Peyer's patch (tissue), 4 donors: ENCODE data around the gene DNAJC5G. TPM values are rescaled to one million over a fixed set of nuclear protein-coding genes. Genes with fewer than 3 reads are reported as not detected.

Experiments
- DNase-seq, 3 donors: peaks; one replicate each; pipeline ENCODE4 v3.0.0-alpha.2; 2017 to 2019
- H3K27ac ChIP-seq, 4 donors: fragments of 200-600 bp; sonication (generic); one replicate each; pipeline ENCODE4 v1.5.1; 2016 to 2019
- H3K27me3 ChIP-seq, 2 donors: fragments of 200-600 bp; sonication (generic); one replicate each; pipeline ENCODE4 v1.5.1; 2019
- H3K36me3 ChIP-seq, 3 donors: fragments of 200-600 bp; sonication (generic); one replicate each; pipeline ENCODE4 v1.5.1; 2016 to 2019
- H3K4me1 ChIP-seq, 4 donors: fragments of 200-600 bp; sonication (generic); one replicate each; pipeline ENCODE4 v1.5.1; 2016 to 2019
- H3K4me3 ChIP-seq, 4 donors: fragments of 200-600 bp; sonication (generic); 1 replicate in 3 of 4; 2 replicates in 1 of 4; pipeline ENCODE4 v1.5.1; 2016 to 2019; ENCODE audit warnings: mild to moderate bottlenecking in 1 of 4
- H3K9me3 ChIP-seq, 4 donors: fragments of 200-600 bp; sonication (generic); one replicate each; pipeline ENCODE4 v1.5.1; 2016 to 2019; ENCODE audit warnings: mild to moderate bottlenecking in 1 of 4
- CTCF ChIP-seq, 6 experiments: fragments of 450-650 bp in 4 of 6; fragments of 200-600 bp in 2 of 6; sonication (generic) in 1 of 6; IDR thresholded peaks; one replicate each; pipeline ENCODE4 v1.5.1; 2017 to 2019; ENCODE audit warnings: antibody characterized with exemption in 6 of 6, mild to moderate bottlenecking in 3 of 6, moderate library complexity in 1 of 6
- POLR2A ChIP-seq, 2 donors: fragments of 450-650 bp; IDR thresholded peaks; one replicate each; pipeline ENCODE4 v1.5.1; 2017; ENCODE audit warnings: antibody characterized with exemption in 2 of 2, mild to moderate bottlenecking in 2 of 2, moderate library complexity in 2 of 2
- total RNA-seq, 4 donors: library from RNA; depleted of rRNA; stranded (reverse); fragments of >200 nt; gene quantifications; one replicate each; pipeline ENCODE4 v1.1.0, GENCODE V29; 2016

Gene DNAJC5G
- total RNA-seq, 4 donors from 2014 or later: 4.3 TPM; not detected in 3

- TF ChIP-seq POLR2A (IDR thresholded peaks at IDR 0.05): no peak
- DNase-seq: no peak
- Histone ChIP-seq H3K4me3 (no peak overlapping the region), H3K27me3 (no peaks in the 10 kb centered on the region), H3K27ac (no peak overlapping the region), H3K9me3 (no peaks in the 10 kb centered on the region), H3K4me1 (no peaks in the 10 kb centered on the region), H3K36me3 (peaks cover 0 to 73% (median 0%) of the 10 kb centered on the region in 3 donors)
Measured at GRCh38 chr2:27241761-27242613, 33.2 kb upstream of the DNAJC5G start.

- no peak for TF ChIP-seq POLR2A (IDR thresholded peaks at IDR 0.05)
- TF ChIP-seq CTCF (IDR thresholded peaks at IDR 0.05): no peak
Measured at GRCh38 chr2:27242614-27242951, 32.6 kb upstream of the DNAJC5G start.

GRCh38 chr2:27243391-27244130 lies 31.7 kb upstream of the DNAJC5G start:
- Histone ChIP-seq H3K4me3 (no peak overlapping the region), H3K27ac (no peak overlapping the region), H3K4me1 (no peaks in the 10 kb centered on the region), H3K36me3 (peaks cover 0 to 57% (median 0%) of the 10 kb centered on the region in 3 donors), H3K27me3 (no peaks in the 10 kb centered on the region), H3K9me3 (no peaks in the 10 kb centered on the region)
- no peak for TF ChIP-seq POLR2A (IDR thresholded peaks at IDR 0.05)
- TF ChIP-seq CTCF (IDR thresholded peaks at IDR 0.05): no peak
- no peak for DNase-seq

More at GRCh38 chr2:27242614-27242951, 32.6 kb upstream of the DNAJC5G start:
- no peak for DNase-seq
- H3K9me3 ChIP-seq: no peaks in the 10 kb centered on the region
- no peaks in the 10 kb centered on the region for H3K4me1 ChIP-seq
- no peaks in the 10 kb centered on the region for H3K27me3 ChIP-seq
- H3K27ac ChIP-seq: no peak overlapping the region
- H3K36me3 ChIP-seq: peaks cover 0 to 67% (median 0%) of the 10 kb centered on the region in 3 donors
- no peak overlapping the region for H3K4me3 ChIP-seq

- H3K36me3 ChIP-seq: peaks cover 0 to 41% (median 0%) of the 10 kb centered on the region in 3 donors
- H3K27ac ChIP-seq: no peak overlapping the region
- H3K9me3 ChIP-seq: no peaks in the 10 kb centered on the region
- H3K4me3 ChIP-seq: no peak overlapping the region
- TF ChIP-seq POLR2A (IDR thresholded peaks at IDR 0.05) (no peak), CTCF (IDR thresholded peaks at IDR 0.05) (no peak)
- no peaks in the 10 kb centered on the region for H3K27me3 ChIP-seq
- H3K4me1 ChIP-seq: peaks cover 0 to under 1% (median 0%) of the 10 kb centered on the region in 4 donors
- DNase-seq: no peak
Measured at GRCh38 chr2:27245116-27245515, 30.1 kb upstream of the DNAJC5G start.

GRCh38 chr2:27245626-27246025 lies 29.6 kb upstream of the DNAJC5G start:
- Histone ChIP-seq H3K27ac (no peak overlapping the region), H3K27me3 (no peaks in the 10 kb centered on the region), H3K36me3 (peaks cover 0 to 36% (median 0%) of the 10 kb centered on the region in 3 donors), H3K9me3 (no peaks in the 10 kb centered on the region), H3K4me3 (no peak overlapping the region), H3K4me1 (peaks cover 0 to 5% (median 0%) of the 10 kb centered on the region in 4 donors)
- TF ChIP-seq CTCF (IDR thresholded peaks at IDR 0.05) (no peak), POLR2A (IDR thresholded peaks at IDR 0.05) (no peak)
- no peak for DNase-seq

- Histone ChIP-seq H3K9me3 (no peaks in the 10 kb centered on the region), H3K4me1 (peaks cover 0 to 5% (median 0%) of the 10 kb centered on the region in 4 donors), H3K4me3 (no peak overlapping the region), H3K27ac (no peak overlapping the region), H3K36me3 (peaks cover 0 to 14% (median 0%) of the 10 kb centered on the region in 3 donors), H3K27me3 (no peaks in the 10 kb centered on the region)
- no peak for TF ChIP-seq POLR2A (IDR thresholded peaks at IDR 0.05)
- no peak for TF ChIP-seq CTCF (IDR thresholded peaks at IDR 0.05)
- DNase-seq: no peak
Measured at GRCh38 chr2:27247893-27248292, 27.3 kb upstream of the DNAJC5G start.
